Glutamatergic neuron (in vitro differentiated cells): Measurements from ENCODE around the gene TAMM41. TPM values are rescaled to one million over a fixed set of nuclear protein-coding genes. Genes with fewer than 3 reads are reported as not detected.

ENCODE experiments used
- DNase-seq: peaks from one replicate; pipeline ENCODE4 v3.0.0; 2022
- H3K27ac Mint-ChIP-seq: one replicate; pipeline ENCODE4 v1.8.0; 2020; ENCODE audit warnings: mild to moderate bottlenecking, mixed read lengths, inconsistent platforms; ENCODE audit not compliant: unreplicated experiment
- H3K27me3 Mint-ChIP-seq: one replicate; pipeline ENCODE4 v1.8.0; 2020; ENCODE audit warnings: mild to moderate bottlenecking, moderate library complexity, mixed read lengths, inconsistent platforms; ENCODE audit not compliant: unreplicated experiment
- H3K36me3 Mint-ChIP-seq: one replicate; pipeline ENCODE4 v1.8.0; 2020; ENCODE audit warnings: mild to moderate bottlenecking, mixed read lengths, inconsistent platforms; ENCODE audit not compliant: unreplicated experiment
- H3K4me1 Mint-ChIP-seq: one replicate; pipeline ENCODE4 v1.8.0; 2020; ENCODE audit warnings: mild to moderate bottlenecking, low read depth, mixed read lengths, inconsistent platforms; ENCODE audit not compliant: unreplicated experiment
- H3K4me3 Mint-ChIP-seq: one replicate; pipeline ENCODE4 v1.8.0; 2020; ENCODE audit warnings: mild to moderate bottlenecking, mixed read lengths, inconsistent platforms; ENCODE audit not compliant: unreplicated experiment
- H3K9me3 Mint-ChIP-seq: one replicate; pipeline ENCODE4 v1.8.0; 2020; ENCODE audit warnings: mild to moderate bottlenecking, moderate library complexity, mixed read lengths, inconsistent platforms; ENCODE audit not compliant: unreplicated experiment
- total RNA-seq: library from RNA; stranded (reverse); fragmentation: NEBNext Ultra II Directional; extraction: Animal tissue kit (Norgen Biotek cat#: 25700); gene quantifications from one replicate; pipeline ENCODE4 v1.2.1, GENCODE V29; 2021; ENCODE audit not compliant: unreplicated experiment
- TF ChIP-seq, protein P1 (sequence below): fragments of 200-600 bp; sonication (generic); IDR thresholded peaks from one replicate; pipeline ENCODE4 v1.5.0; 2021; ENCODE audit not compliant: partially characterized antibody, unreplicated experiment

TAMM41 gene
- total RNA-seq, 1 donor from 2014 or later = 23.4 TPM

DNA sequence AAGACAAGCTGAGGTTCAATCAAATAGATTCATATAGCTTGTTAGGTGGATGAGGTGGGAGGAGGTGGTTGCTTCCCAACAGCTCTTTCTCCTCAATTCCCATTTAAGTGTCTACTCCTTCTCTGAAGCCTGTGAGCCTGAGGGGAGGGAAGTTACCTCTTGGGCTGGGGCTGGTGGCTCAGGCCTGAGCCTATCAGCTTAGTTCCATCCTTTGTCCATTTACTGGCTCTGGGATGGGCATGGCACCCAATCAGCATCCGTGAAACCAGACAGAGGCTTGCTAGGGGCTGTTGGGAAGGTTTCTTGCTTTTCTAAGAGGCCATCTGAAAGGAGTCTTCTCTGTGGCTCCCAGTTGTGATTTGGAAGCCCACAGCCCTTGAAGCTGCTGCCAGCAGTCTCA, 57.3 kb downstream of the TAMM41 start:
- Mint-ChIP-seq H3K4me1 (no peaks in the 10 kb centered on the region), H3K4me3 (no peak overlapping the region), H3K36me3 (no peaks in the 10 kb centered on the region), H3K27ac (no peak overlapping the region), H3K9me3 (no peaks in the 10 kb centered on the region), H3K27me3 (no peaks in the 10 kb centered on the region)
- TF ChIP-seq, protein P1, sequence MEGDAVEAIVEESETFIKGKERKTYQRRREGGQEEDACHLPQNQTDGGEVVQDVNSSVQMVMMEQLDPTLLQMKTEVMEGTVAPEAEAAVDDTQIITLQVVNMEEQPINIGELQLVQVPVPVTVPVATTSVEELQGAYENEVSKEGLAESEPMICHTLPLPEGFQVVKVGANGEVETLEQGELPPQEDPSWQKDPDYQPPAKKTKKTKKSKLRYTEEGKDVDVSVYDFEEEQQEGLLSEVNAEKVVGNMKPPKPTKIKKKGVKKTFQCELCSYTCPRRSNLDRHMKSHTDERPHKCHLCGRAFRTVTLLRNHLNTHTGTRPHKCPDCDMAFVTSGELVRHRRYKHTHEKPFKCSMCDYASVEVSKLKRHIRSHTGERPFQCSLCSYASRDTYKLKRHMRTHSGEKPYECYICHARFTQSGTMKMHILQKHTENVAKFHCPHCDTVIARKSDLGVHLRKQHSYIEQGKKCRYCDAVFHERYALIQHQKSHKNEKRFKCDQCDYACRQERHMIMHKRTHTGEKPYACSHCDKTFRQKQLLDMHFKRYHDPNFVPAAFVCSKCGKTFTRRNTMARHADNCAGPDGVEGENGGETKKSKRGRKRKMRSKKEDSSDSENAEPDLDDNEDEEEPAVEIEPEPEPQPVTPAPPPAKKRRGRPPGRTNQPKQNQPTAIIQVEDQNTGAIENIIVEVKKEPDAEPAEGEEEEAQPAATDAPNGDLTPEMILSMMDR = no peak
- no peak for DNase-seq

DNA sequence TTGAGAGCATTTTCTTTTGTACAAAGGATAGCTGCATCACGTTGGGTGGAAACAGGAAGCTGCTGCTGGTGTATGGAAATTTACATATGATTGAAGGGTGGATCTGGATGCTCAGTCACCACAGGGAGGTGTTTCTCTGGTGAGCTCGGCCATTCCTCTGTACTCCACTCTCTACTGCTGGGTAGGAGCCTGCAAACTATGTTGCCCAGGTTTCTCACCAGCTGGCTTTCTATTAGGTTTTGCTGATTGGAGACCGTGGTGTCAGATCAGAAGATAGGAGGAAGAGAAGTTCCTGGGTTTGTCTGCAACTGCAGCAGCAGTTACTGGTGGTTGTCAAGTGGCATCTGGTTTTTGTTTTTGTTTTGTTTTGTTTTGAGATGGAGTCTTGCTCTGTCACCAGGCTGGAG, 61.7 kb downstream of the TAMM41 start:
- no peak overlapping the region for H3K27ac Mint-ChIP-seq
- DNase-seq = no peak
- TF ChIP-seq, protein P1 = no peak
- no peaks in the 10 kb centered on the region for H3K27me3 Mint-ChIP-seq
- H3K36me3 Mint-ChIP-seq = no peaks in the 10 kb centered on the region
- no peak overlapping the region for H3K4me3 Mint-ChIP-seq
- H3K9me3 Mint-ChIP-seq = peaks cover 2% of the 10 kb centered on the region
- no peaks in the 10 kb centered on the region for H3K4me1 Mint-ChIP-seq

DNA sequence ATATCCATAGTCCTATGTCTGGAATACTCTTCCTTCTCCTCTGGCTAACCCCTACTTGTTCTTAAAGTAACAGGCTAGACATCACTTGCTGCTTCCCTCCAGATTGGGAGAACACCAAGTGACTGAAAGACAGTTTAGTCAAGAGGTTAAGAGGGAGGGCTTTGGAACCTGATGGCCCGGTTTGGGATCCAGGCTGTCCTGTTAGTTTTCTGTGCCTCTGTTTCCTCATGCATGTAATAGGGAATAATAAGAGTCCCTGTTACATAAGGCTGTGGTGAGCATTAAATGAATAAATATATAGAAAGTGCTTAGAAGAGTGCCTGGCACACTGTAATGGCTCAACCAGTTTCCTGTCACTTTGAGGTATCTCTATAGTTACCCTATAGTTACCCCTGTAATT, 66.3 kb downstream of the TAMM41 start:
- H3K4me1 Mint-ChIP-seq = peaks cover 1% of the 10 kb centered on the region
- H3K36me3 Mint-ChIP-seq = peaks cover 8% of the 10 kb centered on the region
- no peak overlapping the region for H3K27ac Mint-ChIP-seq
- no peak for DNase-seq
- TF ChIP-seq, protein P1 = no peak
- no peaks in the 10 kb centered on the region for H3K27me3 Mint-ChIP-seq
- H3K9me3 Mint-ChIP-seq = peaks cover 2% of the 10 kb centered on the region
- no peak overlapping the region for H3K4me3 Mint-ChIP-seq

DNA sequence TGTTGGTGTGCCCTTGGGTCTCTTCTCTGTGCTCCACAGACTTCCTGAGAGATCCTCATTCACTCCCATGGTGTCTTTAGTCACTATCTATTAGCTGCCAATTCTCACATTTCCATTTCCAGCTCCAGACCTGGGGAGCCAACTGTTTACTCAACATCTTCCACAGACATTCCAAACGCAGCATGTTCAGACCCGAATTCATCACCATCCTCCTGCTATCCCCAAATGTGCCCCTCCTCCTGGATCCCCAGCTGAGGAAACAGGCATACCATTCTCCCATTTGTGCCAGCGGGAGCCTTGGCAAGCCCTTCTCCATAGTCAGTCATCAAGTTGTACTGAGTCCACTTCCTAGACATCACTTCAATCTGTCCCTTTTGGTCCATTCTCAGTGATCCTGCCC, 67.1 kb downstream of the TAMM41 start:
- TF ChIP-seq, protein P1 = no peak
- peaks cover 2% of the 10 kb centered on the region for H3K9me3 Mint-ChIP-seq
- no peak for DNase-seq
- H3K4me1 Mint-ChIP-seq = peaks cover 1% of the 10 kb centered on the region
- no peak overlapping the region for H3K4me3 Mint-ChIP-seq
- H3K27me3 Mint-ChIP-seq = no peaks in the 10 kb centered on the region
- H3K36me3 Mint-ChIP-seq = peaks cover 8% of the 10 kb centered on the region
- no peak overlapping the region for H3K27ac Mint-ChIP-seq

DNA sequence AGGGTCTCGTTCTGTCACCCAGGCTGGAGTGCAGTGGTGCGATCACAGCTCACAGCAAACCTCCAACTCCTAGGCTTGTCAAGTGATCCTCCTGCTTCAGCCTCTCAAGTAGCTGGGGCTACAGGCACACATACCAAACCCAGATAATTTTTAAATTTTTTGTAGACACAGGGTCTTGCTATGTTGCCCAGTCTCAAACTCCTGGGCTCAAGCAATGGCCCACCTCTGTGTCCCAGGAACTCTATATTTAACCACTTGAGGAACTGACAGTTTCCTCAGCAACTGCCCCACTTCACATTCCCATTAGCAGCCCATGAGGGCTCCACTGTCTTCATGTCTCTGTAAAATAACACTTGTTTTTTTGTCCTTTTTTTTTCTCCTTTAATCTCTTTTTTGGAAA, 68.4 kb downstream of the TAMM41 start:
- Mint-ChIP-seq H3K27ac (no peak overlapping the region), H3K36me3 (peaks cover 8% of the 10 kb centered on the region), H3K9me3 (no peaks in the 10 kb centered on the region), H3K4me1 (peaks cover 1% of the 10 kb centered on the region), H3K4me3 (no peak overlapping the region), H3K27me3 (no peaks in the 10 kb centered on the region)
- TF ChIP-seq, protein P1 = no peak
- no peak for DNase-seq
